KBM-7 (cell line): ENCODE measurements around the gene CCDC157.
"Not testable (repeated sequence)": the region's sequence is repeated elsewhere in the genome, so short reads cannot be mapped to it uniquely, and the experiment has no call there.

Experiments used
- DNase-seq: peaks from one replicate; pipeline ENCODE4 v3.0.0-alpha.2; 2015
- in situ Hi-C: fragments of 300-500 bp; cut with MboI; formaldehyde crosslinking; loops from 2 replicates; pipeline ENCODE4 v1.14.3; 2020; ENCODE audit warnings: low sequenced_read_pairs, low pct_unique_long_range_greater_than_20kb, mixed read lengths

The CCDC157 gene

GRCh38 chr22:30325065-30325720, 31.6 kb upstream of the CCDC157 start:
- in situ Hi-C loops: no loop called here
- no peak for DNase-seq

GRCh38 chr22:30325724-30326254, 31.0 kb upstream of the CCDC157 start:
- no peak for DNase-seq
- in situ Hi-C loops: no loop called here

GRCh38 chr22:30326255-30326705, 30.5 kb upstream of the CCDC157 start:
- in situ Hi-C loops: no loop called here
- DNase-seq: no peak

GRCh38 chr22:30326706-30327362, 30.0 kb upstream of the CCDC157 start, which contains the start of gene TBC1D10A:
Gene TBC1D10A (minus strand): TSS chr22:30326941. CDS start chr22:30326881, 60 bp downstream.
- peak; percentile 85 for DNase-seq

GRCh38 chr22:30327864-30328345, 28.9 kb upstream of the CCDC157 start:
- in situ Hi-C loops: no loop called here
- DNase-seq: no peak

More at GRCh38 chr22:30326706-30327362, 30.0 kb upstream of the CCDC157 start, which contains the start of gene TBC1D10A:
- in situ Hi-C loops: no loop called here

- in situ Hi-C loops: no loop called here
These were observed 28.2 kb upstream of the CCDC157 start for GRCh38 chr22:30328466-30329049.

GRCh38 chr22:30332551-30332950, 24.3 kb upstream of the CCDC157 start:
- DNase-seq: no peak
- in situ Hi-C loops: no loop called here

More at GRCh38 chr22:30328466-30329049, 28.2 kb upstream of the CCDC157 start:
- no peak for DNase-seq

GRCh38 chr22:30332994-30333706, 23.7 kb upstream of the CCDC157 start:
- DNase-seq: no peak
- in situ Hi-C loops: no loop called here

GRCh38 chr22:30333707-30334087, 23.1 kb upstream of the CCDC157 start:
- in situ Hi-C loops: no loop called here
- DNase-seq: no peak

- no peak for DNase-seq
These were observed 22.2 kb upstream of the CCDC157 start for GRCh38 chr22:30334646-30335045.

GRCh38 chr22:30335236-30335635, 21.6 kb upstream of the CCDC157 start:
- in situ Hi-C loops: no loop called here
- DNase-seq: no peak

More at GRCh38 chr22:30334646-30335045, 22.2 kb upstream of the CCDC157 start:
- in situ Hi-C loops: no loop called here

GRCh38 chr22:30336752-30337460, 19.9 kb upstream of the CCDC157 start:
- DNase-seq: no peak
- in situ Hi-C loops: no loop called here

- in situ Hi-C loops: no loop called here
- no peak for DNase-seq
These were observed 19.4 kb upstream of the CCDC157 start for GRCh38 chr22:30337461-30337778.

GRCh38 chr22:30338341-30338740, 18.5 kb upstream of the CCDC157 start:
- in situ Hi-C loops, DNase-seq: not testable (repeated sequence)

GRCh38 chr22:30338802-30339201, 18.0 kb upstream of the CCDC157 start:
- in situ Hi-C loops: no loop called here
- no peak for DNase-seq

GRCh38 chr22:30340911-30341685, 15.7 kb upstream of the CCDC157 start:
- DNase-seq: no peak
- in situ Hi-C loops: no loop called here

GRCh38 chr22:30344447-30345200, 12.2 kb upstream of the CCDC157 start:
- in situ Hi-C loops: no loop called here
- DNase-seq: no peak
